AML-193 (cell line): ENCODE results near the gene SIRPG.
A peak's percentile ranks its signal among the peaks of the same experiment; 100 is the strongest.

Experiments used
- DNase-seq, 2 experiments: peaks; one replicate each; lab custom pipeline; 2025; lab: John Stamatoyannopoulos, UW

The SIRPG gene

GRCh38 chr20:1595333-1595732, 62.2 kb downstream of the SIRPG start:
- DNase-seq: peak in 1 of 2 experiments; percentile 6

DNA sequence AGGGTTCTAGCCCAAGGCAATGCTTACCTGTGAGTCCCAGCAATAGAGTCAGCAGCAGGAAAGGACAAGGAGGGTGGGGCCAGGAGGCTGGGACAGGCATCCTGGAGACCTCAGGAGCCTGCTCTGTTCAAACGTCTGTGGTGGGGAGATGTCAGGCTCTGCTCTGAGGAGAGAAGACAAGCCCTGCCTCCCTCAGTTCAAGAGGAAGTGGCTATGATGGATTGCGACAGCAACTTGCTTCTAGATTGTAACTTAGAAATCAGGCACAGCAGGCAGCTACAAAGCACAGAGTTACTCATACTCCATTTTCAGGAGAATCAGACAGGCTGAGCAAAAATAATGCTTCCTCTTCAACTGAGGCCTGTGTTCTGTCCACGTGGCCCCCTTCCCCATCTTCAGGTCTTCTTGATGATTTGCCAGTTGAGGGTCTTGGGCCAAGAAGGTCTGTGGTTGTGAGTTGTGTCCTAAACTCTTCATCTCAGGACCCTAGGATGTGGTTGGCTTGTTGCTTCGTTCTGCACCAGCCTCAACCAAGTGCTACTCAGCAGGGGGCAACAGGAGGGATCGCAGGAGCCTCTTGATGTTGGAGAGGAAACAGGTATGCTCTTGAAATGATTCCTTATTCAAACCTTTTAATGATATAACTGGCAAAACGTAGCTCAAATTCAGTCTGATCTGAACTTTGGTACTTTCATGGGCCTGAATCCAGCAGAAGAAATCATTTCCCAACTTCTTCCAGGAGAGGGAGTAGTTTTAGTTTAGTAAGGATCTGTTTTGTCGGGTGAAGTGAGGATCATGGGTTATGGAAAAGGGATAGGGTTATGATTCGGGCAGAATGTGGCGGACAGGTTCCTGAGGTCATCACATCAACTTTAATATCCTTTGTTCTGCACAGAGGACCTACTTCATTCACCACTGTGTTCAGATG, 68.8 kb downstream of the SIRPG start:
- peak; percentile 78 to 83 for DNase-seq

DNA sequence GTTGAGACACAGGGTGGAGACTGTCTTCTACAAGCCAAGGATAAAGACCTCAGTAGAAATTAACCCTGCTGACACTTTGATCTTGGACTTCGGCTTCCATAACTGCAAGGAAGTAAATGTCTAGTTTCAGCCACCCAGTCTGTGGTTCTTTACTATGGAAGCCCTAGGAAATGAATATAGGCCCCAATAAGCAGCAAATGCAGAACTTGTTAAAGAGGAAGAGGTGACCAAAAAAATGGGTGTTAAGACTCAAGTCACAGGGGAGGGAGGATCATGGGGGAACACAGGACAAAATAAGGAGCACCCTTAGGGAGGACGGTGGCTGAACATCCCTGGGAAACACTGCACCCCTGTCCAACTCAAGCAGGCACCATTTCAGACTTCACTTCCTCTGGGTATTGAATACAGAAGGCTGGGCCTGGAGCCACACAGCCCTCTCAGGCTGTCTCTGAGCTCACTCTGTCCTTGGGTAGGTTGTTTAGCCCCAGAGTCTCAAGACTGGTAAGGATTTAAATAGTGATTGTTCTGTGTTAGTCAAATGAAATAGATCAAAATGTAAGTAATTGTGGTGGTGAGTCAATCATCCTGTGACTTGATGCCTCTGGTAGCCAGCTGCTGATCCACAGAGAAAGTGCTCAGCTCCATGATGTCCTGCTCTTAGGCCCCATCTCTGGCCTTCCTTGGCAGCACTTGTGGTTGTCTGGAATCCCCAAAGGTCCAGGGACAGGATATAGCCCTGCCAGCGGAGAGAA, 69.6 kb downstream of the SIRPG start:
- peak; percentile 42 to 44 for DNase-seq

- DNase-seq: no peak
Measured at GRCh38 chr20:1579488-1579887, 78.1 kb downstream of the SIRPG start.
